Measurements from ENCODE around the gene A4GNT.

Gene A4GNT

GRCh38 chr3:138079901-138080300 lies 52.3 kb downstream of the A4GNT start:
- no peak for DNase-seq (ENCODE audit: low read depth in 1 of 2, low spot score in 1 of 2)

DNA sequence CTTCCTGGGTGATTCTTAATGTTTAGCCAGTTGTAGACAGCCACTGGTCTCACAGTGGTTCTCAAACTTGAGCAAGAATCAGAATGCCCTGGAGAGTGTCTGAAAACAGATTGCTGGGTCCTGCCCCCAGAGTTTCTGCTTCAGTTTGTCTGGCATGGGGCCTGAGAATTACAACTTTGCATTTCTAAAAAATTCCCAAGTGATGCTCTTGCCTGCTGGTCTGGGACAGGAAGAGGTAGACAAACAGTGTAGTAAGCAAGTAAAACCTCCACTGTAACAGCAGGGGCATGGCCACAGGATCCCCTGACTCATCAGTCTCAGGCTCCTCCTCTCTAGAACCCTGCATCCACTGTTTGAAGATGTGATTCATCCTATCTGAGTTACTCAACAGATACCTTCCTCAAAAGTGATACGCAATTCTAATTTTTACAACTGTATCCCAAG lies 53.3 kb downstream of the A4GNT start:
- DNase-seq (ENCODE audit: low read depth in 1 of 2, low spot score in 1 of 2): no peak

GRCh38 chr3:138078096-138078495 lies 54.1 kb downstream of the A4GNT start:
- no peak for DNase-seq (ENCODE audit: low read depth in 1 of 2, low spot score in 1 of 2)
